OCI-LY1 (cell line): ENCODE results near the gene SLCO3A1.

ENCODE experiments used
- H2AFZ ChIP-seq: fragments of 200-600 bp; sonication (generic), shearing (Covaris generic); 2 replicates; pipeline ENCODE4 v1.6.0; 2014; ENCODE audit warnings: antibody characterized with exemption, mild to moderate bottlenecking, low read length
- H3F3A ChIP-seq: fragments of 200-600 bp; sonication (generic), shearing (Covaris generic); 2 replicates; pipeline ENCODE4 v1.6.0; 2014; ENCODE audit warnings: mild to moderate bottlenecking, antibody characterized with exemption, low read length, moderate library complexity; ENCODE audit not compliant: insufficient read depth
- H3K27ac ChIP-seq: fragments of 200-600 bp; sonication (generic); 2 replicates; pipeline ENCODE4 v1.5.1; 2014; ENCODE audit warnings: low read length, mixed run types, mild to moderate bottlenecking, low read depth; ENCODE audit not compliant: poor library complexity, severe bottlenecking
- H3K27me3 ChIP-seq: fragments of 200-600 bp; sonication (generic); 2 replicates; pipeline ENCODE4 v1.6.0; 2014; ENCODE audit warnings: antibody characterized with exemption, mild to moderate bottlenecking, low read length, moderate library complexity; ENCODE audit not compliant: insufficient read depth
- H3K36me3 ChIP-seq: fragments of 200-600 bp; sonication (generic); 2 replicates; pipeline ENCODE4 v1.6.1; 2014; ENCODE audit warnings: mild to moderate bottlenecking, antibody characterized with exemption, low read length, moderate library complexity, mixed read lengths; ENCODE audit not compliant: insufficient read depth
- H3K4me1 ChIP-seq: fragments of 200-600 bp; sonication (generic); 2 replicates; pipeline ENCODE4 v1.5.1; 2014; ENCODE audit warnings: mild to moderate bottlenecking, low read length, moderate library complexity; ENCODE audit not compliant: insufficient read depth, severe bottlenecking
- H3K4me2 ChIP-seq: fragments of 200-600 bp; sonication (generic), shearing (Covaris generic); 2 replicates; pipeline ENCODE4 v1.6.1; 2014; ENCODE audit warnings: low read length
- H3K4me3 ChIP-seq: fragments of 200-600 bp; sonication (generic); 2 replicates; pipeline ENCODE4 v1.5.1; 2014; ENCODE audit warnings: low read length, low read depth, mild to moderate bottlenecking, mixed read lengths; ENCODE audit not compliant: poor library complexity, severe bottlenecking
- H3K79me2 ChIP-seq: fragments of 200-600 bp; shearing (Covaris generic); 2 replicates; pipeline ENCODE4 v1.6.1; 2016; ENCODE audit warnings: mixed run types, low read length, mixed read lengths; ENCODE audit not compliant: insufficient read depth
- H3K9ac ChIP-seq: fragments of 200-600 bp; sonication (generic), shearing (Covaris generic); 2 replicates; pipeline ENCODE4 v1.6.1; 2014; ENCODE audit warnings: mild to moderate bottlenecking, low read length, mixed read lengths
- H3K9me2 ChIP-seq: fragments of 200-600 bp; sonication (generic), shearing (Covaris generic); 2 replicates; pipeline ENCODE4 v1.6.1; 2014; ENCODE audit warnings: low read depth, mild to moderate bottlenecking, low read length, mixed read lengths
- H3K9me3 ChIP-seq: fragments of 200-600 bp; shearing (Covaris generic); 2 replicates; pipeline ENCODE4 v1.6.1; 2014; ENCODE audit warnings: low read length, mixed read lengths
- H4K20me1 ChIP-seq: fragments of 200-600 bp; sonication (generic), shearing (Covaris generic); 2 replicates; pipeline ENCODE4 v1.6.0; 2016; ENCODE audit warnings: mild to moderate bottlenecking, low read length; ENCODE audit not compliant: insufficient read depth
- EZH2 ChIP-seq: fragments of 200-600 bp; sonication (generic), shearing (Covaris generic); IDR thresholded peaks from 2 replicates; pipeline ENCODE4 v1.8.0; 2017; ENCODE audit warnings: borderline replicate concordance, mixed run types, mild to moderate bottlenecking, antibody characterized with exemption, low read length, moderate library complexity, mixed read lengths
- TF ChIP-seq, protein P1 (sequence below): fragments of 200-600 bp; sonication (generic), shearing (Covaris generic); IDR thresholded peaks from 2 replicates; pipeline ENCODE4 v1.5.1; 2017; ENCODE audit warnings: mild to moderate bottlenecking, antibody characterized with exemption, low read length, moderate library complexity, mixed read lengths

Gene SLCO3A1

DNA sequence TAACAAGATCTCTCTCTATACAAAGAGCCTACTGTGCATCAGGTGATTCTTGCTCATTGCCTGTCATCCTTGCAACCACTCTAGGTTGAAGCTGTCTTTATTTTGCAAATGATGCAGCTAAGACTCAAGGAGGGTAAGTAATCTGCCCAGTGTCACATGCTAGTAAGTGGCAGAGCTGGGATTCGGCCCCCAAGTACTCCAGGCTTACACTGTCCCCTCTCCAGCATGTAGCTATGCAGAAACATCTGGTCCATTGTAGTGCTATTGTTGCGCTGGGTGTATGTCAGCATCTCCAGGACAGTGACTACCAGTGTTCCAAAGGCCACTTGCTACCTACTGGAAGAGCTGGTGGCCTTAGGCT, 248.9 kb downstream of the SLCO3A1 start:
- no peaks in the 10 kb centered on the region for H3K9me2 ChIP-seq
- H3K27ac ChIP-seq = no peak overlapping the region
- H2AFZ ChIP-seq = no peak overlapping the region
- H3K4me2 ChIP-seq = no peak overlapping the region
- no peak overlapping the region for H3K9ac ChIP-seq
- no peaks in the 10 kb centered on the region for H4K20me1 ChIP-seq
- no peaks in the 10 kb centered on the region for H3K9me3 ChIP-seq
- H3K36me3 ChIP-seq = no peaks in the 10 kb centered on the region
- TF ChIP-seq EZH2 = no peak
- TF ChIP-seq, protein P1, sequence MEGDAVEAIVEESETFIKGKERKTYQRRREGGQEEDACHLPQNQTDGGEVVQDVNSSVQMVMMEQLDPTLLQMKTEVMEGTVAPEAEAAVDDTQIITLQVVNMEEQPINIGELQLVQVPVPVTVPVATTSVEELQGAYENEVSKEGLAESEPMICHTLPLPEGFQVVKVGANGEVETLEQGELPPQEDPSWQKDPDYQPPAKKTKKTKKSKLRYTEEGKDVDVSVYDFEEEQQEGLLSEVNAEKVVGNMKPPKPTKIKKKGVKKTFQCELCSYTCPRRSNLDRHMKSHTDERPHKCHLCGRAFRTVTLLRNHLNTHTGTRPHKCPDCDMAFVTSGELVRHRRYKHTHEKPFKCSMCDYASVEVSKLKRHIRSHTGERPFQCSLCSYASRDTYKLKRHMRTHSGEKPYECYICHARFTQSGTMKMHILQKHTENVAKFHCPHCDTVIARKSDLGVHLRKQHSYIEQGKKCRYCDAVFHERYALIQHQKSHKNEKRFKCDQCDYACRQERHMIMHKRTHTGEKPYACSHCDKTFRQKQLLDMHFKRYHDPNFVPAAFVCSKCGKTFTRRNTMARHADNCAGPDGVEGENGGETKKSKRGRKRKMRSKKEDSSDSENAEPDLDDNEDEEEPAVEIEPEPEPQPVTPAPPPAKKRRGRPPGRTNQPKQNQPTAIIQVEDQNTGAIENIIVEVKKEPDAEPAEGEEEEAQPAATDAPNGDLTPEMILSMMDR = no peak
- no peaks in the 10 kb centered on the region for H3K27me3 ChIP-seq
- peaks cover 5% of the 10 kb centered on the region for H3K4me1 ChIP-seq
- H3F3A ChIP-seq = no peaks in the 10 kb centered on the region
- no peak overlapping the region for H3K4me3 ChIP-seq
- H3K79me2 ChIP-seq = no peaks in the 10 kb centered on the region

DNA sequence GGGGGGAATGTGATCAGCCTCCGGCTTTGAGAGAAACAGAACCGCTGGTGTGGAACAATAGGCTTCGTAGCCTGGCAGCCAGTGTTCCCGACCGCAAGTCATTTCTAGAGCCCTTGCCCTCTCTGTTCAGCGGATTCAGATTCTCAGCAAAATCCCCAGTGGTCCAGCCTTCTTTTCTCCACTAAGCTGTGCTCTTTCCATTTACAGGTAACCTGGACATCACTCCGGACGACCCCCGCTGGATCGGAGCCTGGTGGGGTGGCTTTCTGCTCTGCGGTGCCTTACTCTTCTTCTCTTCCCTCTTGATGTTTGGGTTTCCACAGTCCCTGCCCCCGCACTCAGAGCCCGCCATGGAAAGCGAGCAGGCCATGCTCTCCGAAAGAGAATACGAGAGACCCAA, 250.6 kb downstream of the SLCO3A1 start:
- Histone ChIP-seq H3K9ac (no peak overlapping the region), H3K4me2 (no peak overlapping the region), H3K36me3 (no peaks in the 10 kb centered on the region), H3K79me2 (no peaks in the 10 kb centered on the region), H3F3A (no peaks in the 10 kb centered on the region), H3K4me1 (peaks cover 5% of the 10 kb centered on the region), H3K4me3 (no peak overlapping the region), H3K27ac (no peak overlapping the region), H3K9me2 (no peaks in the 10 kb centered on the region), H2AFZ (no peak overlapping the region), H3K27me3 (no peaks in the 10 kb centered on the region), H4K20me1 (no peaks in the 10 kb centered on the region), H3K9me3 (no peaks in the 10 kb centered on the region)
- TF ChIP-seq EZH2 = no peak
- TF ChIP-seq, protein P1 = no peak

DNA sequence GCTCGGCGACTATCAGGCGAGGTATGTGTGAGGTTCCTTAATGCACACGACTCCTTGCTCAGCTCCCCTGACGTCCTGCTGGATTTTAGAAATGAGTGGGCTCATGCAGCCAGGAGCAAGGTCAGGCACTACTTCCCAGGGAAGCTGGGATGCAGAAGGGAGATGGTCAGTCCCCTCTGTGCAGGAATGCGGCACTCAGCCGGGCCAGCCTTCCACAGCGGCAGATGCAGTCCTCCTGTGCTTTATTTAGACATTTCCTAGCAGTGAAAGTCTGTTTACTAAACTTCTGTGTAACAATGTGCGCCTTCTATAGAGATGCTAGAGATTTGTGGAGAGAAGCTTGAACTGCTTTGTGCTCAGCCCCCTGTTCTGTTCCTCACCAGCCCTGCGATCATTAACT, 252.1 kb downstream of the SLCO3A1 start:
- Histone ChIP-seq H3K79me2 (no peaks in the 10 kb centered on the region), H3K27me3 (no peaks in the 10 kb centered on the region), H3K4me1 (peaks cover 5% of the 10 kb centered on the region), H2AFZ (no peak overlapping the region), H3F3A (no peaks in the 10 kb centered on the region), H3K9me3 (no peaks in the 10 kb centered on the region), H3K27ac (no peak overlapping the region), H3K9me2 (no peaks in the 10 kb centered on the region), H4K20me1 (no peaks in the 10 kb centered on the region), H3K4me2 (no peak overlapping the region), H3K4me3 (no peak overlapping the region), H3K9ac (no peak overlapping the region), H3K36me3 (no peaks in the 10 kb centered on the region)
- TF ChIP-seq, protein P1 = no peak
- TF ChIP-seq EZH2 = no peak
